GM18951 (cell line): ENCODE measurements around the gene SYMPK.

Experiments used
- POLR2A ChIP-seq: IDR thresholded peaks from 4 replicates; pipeline ENCODE4 v1.6.1; 2011; ENCODE audit warnings: mild to moderate bottlenecking; ENCODE audit not compliant: insufficient read length, insufficient read depth; ENCODE audit errors: extremely low read depth
- in situ Hi-C: fragments of 300-500 bp; cut with MboI; formaldehyde crosslinking; loops from one replicate; pipeline ENCODE4 v1.12.0; 2022; ENCODE audit warnings: low sequenced_read_pairs, mixed read lengths, inconsistent platforms; ENCODE audit not compliant: unreplicated experiment

SYMPK gene

DNA sequence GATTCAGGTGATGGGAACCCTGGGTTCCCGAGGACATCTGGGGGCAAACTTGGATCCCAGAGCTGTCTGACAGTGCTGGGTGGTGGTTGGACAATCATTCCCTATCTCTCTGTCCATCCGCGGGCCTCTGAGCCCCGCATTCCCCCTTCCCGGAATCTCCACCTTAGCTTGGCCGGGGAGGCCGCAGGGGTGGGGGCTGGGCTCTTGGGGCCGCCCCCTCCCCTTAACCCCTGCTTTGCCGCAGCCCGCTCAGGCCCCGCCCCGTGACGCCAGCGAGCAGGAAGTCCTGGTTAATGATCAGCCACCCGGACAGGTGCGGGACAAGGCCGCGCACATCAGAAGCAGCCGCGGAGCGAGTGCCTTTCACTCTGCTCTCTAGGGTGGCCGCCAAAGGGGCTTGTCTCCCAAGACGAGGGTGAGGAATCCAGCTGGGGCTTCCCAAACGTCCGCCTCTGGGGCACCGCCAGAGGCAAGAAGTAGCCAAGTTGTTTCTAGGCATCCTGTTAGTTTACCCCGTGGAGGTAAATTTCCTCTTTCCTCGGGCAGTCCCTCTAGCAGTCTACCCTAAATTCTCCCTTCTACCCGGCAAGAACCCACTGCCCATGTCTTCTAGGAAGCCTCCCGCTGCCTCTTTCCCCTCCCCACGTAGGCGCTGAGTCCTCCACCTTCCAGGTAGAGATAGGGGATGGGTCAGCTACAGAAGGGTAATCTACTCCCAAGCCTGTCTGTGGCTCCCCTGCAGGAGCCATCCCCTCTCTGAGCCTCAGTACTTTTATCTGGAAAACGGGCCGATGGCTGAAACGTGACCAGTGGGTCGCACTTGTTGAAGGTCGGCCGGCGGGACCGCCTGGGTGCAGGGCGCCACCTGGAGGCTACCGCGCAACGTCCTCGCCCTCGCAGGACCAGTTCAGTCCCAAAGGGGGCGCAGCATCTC is 20.0 kb upstream of the SYMPK start:
- peak; percentile 87 for TF ChIP-seq POLR2A
- in situ Hi-C loops = no loop called here

DNA sequence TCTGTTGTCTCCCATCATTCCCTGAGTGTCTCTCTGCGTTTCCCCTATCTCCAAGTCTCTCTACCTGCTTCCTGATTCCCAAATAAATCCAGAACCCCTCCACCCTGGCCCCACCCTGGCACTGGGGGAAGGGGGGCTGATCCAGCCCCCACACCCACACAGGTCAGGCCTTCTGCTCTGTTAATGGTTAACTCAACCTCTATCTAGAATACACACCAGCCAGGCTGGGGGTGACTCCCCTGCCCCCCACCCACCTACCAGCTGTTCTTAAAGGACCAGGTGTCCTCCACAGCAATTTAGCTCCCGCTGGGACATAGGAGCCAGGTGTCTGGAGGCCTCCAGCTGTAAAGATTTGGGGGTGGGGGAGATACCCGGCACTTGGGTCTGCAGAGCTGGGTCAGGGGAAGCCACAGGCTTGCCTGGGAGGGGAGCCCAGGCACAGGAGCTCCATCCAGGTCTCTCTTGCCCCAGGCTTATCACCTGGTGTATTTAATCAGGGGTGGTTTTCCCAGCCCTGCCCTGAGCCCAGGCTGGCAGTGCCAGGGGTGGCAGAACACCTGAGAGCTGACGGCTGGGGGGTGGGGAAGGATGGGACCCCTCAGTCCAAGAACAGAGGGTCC is 19.1 kb upstream of the SYMPK start:
- in situ Hi-C loops = no loop called here
- no peak for TF ChIP-seq POLR2A

DNA sequence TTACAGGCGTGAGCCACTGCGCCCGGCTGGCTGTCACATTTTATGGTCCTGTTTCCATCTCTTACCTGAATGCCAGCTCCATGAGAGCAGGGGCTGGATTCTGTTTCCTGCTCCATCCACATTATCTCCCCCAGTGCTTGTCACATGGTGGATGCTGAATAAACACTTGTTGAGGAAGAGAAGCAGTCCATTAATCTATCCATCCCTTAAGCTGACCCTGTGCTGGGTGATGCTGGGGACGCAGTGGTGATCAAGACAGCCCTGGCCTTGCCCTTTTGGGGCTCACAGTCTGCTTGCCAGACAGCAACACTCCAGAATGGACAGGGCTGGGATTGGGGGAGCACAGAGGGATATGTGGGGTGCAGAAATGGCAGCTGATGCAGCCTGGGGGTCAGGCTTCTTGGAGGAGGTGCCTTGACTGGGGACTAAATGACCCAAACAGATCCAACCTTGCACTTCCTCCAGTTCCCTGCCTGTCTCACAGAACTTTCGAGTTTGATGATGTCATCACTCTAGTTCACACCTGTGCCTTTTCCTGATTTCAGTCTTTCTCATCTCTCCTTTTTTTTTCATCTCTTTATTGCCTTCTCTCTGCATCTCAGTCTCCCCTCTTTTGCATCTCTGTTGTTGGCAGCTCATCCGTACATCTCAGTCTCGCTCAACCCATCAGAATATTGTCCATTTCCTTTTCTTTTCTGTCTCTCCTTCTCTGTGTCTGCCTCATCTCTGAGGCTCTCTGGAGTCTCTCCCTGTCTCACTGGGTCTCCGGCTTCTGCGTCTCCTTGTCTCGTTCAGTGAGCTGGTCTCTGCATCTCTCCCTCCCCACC is 18.3 kb upstream of the SYMPK start:
- TF ChIP-seq POLR2A = no peak
- in situ Hi-C loops = no loop called here

DNA sequence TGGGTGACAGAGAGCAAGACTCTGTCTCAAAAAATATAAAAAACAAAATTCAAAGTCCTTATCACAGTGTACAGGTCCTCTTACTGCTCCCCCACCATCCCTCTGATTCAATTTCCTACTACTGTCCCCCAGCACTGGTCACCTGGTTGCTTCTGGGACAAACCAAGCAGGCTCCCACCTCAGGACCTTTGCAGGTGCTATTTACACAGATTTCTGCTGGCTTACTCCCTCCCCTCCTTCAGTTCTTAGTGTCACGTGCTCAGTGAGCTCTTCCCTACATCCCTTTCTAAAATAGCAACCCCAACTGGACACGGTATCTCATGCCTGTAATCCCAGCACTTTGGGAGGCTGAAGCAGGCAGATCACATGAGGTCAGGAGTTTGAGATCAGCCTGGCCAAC is 17.0 kb upstream of the SYMPK start:
- in situ Hi-C loops = no loop called here
- TF ChIP-seq POLR2A = no peak

DNA sequence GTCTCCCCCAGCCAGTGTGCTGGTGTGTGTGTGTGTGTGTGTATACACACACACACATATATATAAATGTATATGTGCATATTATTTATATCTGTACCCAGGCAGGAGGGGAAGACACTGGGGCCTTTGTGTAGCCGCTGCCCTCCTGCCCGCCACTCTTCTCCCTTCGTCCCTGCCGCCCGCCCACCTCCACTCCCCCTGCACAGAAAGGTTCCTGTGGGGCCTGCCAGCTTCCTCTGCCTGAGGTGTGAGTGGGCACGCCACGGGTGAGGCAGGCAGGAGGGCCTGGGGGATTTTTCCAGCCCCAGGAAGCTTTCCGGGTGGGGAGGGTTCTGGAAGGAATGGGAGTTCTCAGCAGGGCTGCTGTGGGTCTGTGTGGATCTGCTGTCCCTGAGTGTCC is 16.1 kb upstream of the SYMPK start:
- no peak for TF ChIP-seq POLR2A
- in situ Hi-C loops = no loop called here

DNA sequence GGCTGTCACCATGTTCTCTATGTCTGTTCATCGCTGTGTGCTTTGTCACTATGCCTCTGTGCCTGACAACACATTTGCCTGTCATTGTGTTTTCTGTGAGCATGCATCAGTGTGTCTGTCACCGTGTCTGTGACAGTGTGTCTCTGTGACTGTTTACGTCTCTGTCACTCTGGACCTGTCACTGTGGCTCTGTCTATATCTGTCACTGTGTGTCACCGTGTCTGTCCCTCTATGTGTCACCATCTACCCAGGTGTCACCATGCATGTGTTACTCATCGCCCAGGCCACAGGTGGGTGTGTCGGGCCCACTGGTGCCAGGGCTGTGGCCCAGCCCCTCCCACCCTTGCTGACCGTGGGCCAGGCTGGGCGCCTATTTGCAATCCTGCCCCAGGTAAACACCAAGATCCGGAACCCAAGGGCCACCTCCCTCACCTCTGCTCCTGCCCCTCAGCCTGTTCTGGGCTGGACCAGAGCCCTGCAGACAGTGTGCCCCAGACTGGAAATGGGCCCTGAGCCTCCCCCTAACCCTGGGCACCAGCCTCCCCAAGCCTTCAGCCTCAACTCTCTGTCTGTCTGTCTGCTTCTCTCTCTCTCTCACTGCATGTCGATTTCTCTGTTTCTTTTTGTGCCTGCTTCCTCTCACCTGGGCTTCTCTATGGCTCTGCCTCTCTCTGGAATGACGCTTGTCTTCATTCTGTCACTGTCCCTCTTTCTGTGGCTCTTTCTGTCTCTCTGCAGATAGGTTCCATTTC is 15.3 kb upstream of the SYMPK start:
- TF ChIP-seq POLR2A = no peak

DNA sequence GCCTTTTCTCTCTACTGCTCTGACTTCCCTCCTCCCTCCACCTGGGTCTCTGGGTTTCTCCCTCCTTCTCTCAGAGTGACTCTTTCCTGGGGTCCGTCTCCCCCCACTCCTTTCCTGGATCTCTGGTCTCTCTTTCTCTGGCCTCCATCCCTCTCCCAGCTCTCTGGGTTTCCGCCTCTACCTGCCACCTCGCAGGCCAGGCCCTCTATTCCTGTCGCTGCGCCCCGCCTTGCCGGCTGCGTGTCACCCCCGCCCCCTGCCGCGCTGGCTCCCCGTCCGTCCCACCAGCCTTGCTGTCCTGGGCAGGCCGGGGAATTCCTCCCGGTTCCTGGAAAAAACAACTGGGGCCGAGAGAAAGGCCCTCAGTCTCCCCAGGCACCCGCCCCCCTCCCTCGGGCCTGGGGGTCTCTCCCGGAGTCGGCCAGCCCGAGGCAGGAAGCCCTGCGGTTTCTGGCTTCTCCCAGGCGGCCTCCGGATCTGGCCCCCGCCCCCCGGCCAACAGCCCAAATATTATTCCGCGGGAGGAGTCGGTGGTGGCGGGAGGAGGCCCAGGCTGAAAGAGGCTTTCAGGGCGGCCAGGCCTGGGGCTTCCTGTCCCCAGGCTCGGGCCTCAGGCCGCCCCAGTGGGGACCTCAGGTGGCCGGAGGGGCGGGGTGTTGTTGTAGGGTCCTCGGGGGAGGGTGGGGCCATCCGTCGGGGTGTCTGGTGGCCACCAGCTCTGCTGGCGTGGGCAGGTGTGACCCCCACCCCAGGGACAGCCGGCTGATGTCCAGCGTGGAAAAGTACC is 13.7 kb upstream of the SYMPK start:
- peak; percentile 40 for TF ChIP-seq POLR2A
- in situ Hi-C loops = no loop called here

More for the DNA sequence above, 15.3 kb upstream of the SYMPK start:
- in situ Hi-C loops = no loop called here

DNA sequence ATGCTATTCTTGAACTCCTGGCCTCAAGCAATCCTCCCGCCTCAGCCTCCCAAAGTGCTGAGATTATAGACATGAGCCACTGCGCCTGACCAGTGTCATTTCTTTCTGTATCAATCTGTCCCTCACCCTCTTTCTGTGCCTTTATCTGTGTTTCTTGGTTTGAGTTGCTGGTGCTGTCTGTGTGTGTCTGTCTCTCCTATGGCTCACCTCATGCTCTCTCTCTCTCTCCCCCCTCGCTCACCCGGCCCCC is 13.1 kb upstream of the SYMPK start:
- in situ Hi-C loops = no loop called here

DNA sequence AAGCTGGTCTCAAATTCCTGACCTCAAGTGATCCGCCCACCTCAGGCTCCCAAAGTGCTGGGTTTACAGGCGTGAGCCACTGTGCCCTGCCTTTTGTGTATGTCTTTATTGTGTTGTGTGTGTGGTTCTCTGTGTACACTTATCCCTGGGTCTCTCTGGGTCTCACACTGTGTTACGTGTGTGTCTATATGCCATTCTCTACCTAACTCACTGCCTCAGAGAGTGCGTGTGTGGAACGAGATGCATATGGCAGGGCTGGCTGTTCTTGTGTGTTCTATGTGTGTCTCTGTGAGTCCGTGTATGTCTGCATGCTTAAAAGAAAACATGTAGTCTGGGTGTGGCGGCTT is 11.6 kb upstream of the SYMPK start:
- TF ChIP-seq POLR2A = no peak
- in situ Hi-C loops = no loop called here

More for the DNA sequence above, 13.1 kb upstream of the SYMPK start:
- no peak for TF ChIP-seq POLR2A

DNA sequence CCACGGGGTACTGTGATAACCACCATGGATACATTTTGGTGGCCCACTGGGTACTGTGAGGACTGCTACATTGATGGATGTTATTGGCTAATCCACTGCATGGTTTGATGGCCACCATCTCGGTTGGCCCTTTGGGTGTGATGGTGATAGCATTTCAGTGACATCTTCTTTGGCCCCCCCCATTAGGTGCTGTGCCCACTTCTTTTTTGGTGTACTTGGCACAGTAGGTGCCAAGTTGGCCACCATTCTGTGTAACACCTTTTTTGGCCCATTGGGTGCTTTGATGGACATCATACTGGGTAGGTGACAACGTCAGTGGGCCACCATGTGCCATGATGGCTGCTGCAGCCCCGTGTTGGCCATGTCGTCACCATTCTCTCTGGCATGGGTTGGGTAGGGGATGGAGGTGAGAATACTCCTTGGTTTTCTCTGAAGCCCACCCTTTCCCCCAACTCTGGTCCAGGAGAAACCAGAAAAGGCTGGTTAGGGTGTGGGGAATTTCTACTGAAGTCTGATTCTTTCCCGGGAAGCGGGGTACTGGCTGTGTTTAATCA is 10.3 kb upstream of the SYMPK start:
- no peak for TF ChIP-seq POLR2A
- in situ Hi-C loops = no loop called here

DNA sequence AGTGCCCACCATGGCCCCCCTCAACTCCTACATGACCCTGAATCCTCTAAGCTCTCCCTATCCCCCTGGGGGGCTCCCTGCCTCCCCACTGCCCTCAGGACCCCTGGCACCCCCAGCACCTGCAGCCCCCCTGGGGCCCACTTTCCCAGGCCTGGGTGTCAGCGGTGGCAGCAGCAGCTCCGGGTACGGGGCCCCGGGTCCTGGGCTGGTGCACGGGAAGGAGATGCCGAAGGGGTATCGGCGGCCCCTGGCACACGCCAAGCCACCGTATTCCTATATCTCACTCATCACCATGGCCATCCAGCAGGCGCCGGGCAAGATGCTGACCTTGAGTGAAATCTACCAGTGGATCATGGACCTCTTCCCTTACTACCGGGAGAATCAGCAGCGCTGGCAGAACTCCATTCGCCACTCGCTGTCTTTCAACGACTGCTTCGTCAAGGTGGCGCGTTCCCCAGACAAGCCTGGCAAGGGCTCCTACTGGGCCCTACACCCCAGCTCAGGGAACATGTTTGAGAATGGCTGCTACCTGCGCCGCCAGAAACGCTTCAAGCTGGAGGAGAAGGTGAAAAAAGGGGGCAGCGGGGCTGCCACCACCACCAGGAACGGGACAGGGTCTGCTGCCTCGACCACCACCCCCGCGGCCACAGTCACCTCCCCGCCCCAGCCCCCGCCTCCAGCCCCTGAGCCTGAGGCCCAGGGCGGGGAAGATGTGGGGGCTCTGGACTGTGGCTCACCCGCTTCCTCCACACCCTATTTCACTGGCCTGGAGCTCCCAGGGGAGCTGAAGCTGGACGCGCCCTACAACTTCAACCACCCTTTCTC is 9.4 kb upstream of the SYMPK start:
- TF ChIP-seq POLR2A = no peak
- in situ Hi-C loops = no loop called here
